ENCODE data around the gene ZNF445. TPM values are rescaled to one million over a fixed set of nuclear protein-coding genes. Genes with fewer than 3 reads are reported as not detected.

Gene ZNF445
- total RNA-seq, 4 donors from 2014 or later: 5.3 to 35.6 (median 19.8) TPM

GRCh38 chr3:44444896-44445691 lies 32.4 kb downstream of the ZNF445 start:
- no peak for DNase-seq
- peaks cover 0 to 4% of the 10 kb centered on the region in 2 donors for H3K9me3 ChIP-seq
- intact Hi-C loops (cut with DNase I; ENCODE audit: low total_unique reads): no loop called here
- H3K36me3 ChIP-seq: peaks cover 0 to 2% of the 10 kb centered on the region in 2 donors
- no peaks in the 10 kb centered on the region for H3K4me1 ChIP-seq
- no peak overlapping the region for H3K27ac ChIP-seq
- no peak overlapping the region for H3K4me3 ChIP-seq
- H3K27me3 ChIP-seq: no peaks in the 10 kb centered on the region
- TF ChIP-seq POLR2A (IDR thresholded peaks at IDR 0.05): no peak
- no peak for TF ChIP-seq CTCF (IDR thresholded peaks at IDR 0.05)

- H3K9me3 ChIP-seq: peaks cover 0 to 4% of the 10 kb centered on the region in 2 donors
- peaks cover 0 to 2% of the 10 kb centered on the region in 2 donors for H3K4me1 ChIP-seq
- no peak for TF ChIP-seq POLR2A (IDR thresholded peaks at IDR 0.05)
- no peak for TF ChIP-seq CTCF (IDR thresholded peaks at IDR 0.05)
- H3K27me3 ChIP-seq: no peaks in the 10 kb centered on the region
- no peak for DNase-seq
- H3K36me3 ChIP-seq: peaks cover 0 to 2% of the 10 kb centered on the region in 2 donors
- intact Hi-C loops (cut with DNase I; ENCODE audit: low total_unique reads): no loop called here
- H3K27ac ChIP-seq: no peak overlapping the region
- H3K4me3 ChIP-seq: no peak overlapping the region
Observed at GRCh38 chr3:44444437-44444836, 33.0 kb downstream of the ZNF445 start.

- Histone ChIP-seq H3K27ac (no peak overlapping the region), H3K36me3 (no peaks in the 10 kb centered on the region)
- TF ChIP-seq CTCF (IDR thresholded peaks at IDR 0.05) (no peak), POLR2A (IDR thresholded peaks at IDR 0.05) (no peak)
Observed at GRCh38 chr3:44442596-44443309, 34.7 kb downstream of the ZNF445 start.

GRCh38 chr3:44439499-44440295 lies 37.8 kb downstream of the ZNF445 start:
- Histone ChIP-seq H3K27ac (peak overlapping the region; percentile 75 to 85), H3K4me3 (no peak overlapping the region), H3K27me3 (no peaks in the 10 kb centered on the region), H3K4me1 (peaks cover 0 to 3% of the 10 kb centered on the region in 2 donors), H3K9me3 (no peaks in the 10 kb centered on the region), H3K36me3 (no peaks in the 10 kb centered on the region)
- intact Hi-C loops (cut with DNase I; ENCODE audit: low total_unique reads): no loop called here
- no peak for TF ChIP-seq POLR2A (IDR thresholded peaks at IDR 0.05)
- TF ChIP-seq CTCF (IDR thresholded peaks at IDR 0.05): no peak
- peak; percentile 59 to 72 for DNase-seq

More at GRCh38 chr3:44442596-44443309, 34.7 kb downstream of the ZNF445 start:
- peaks cover 0 to 3% of the 10 kb centered on the region in 2 donors for H3K4me1 ChIP-seq
- DNase-seq: no peak
- intact Hi-C loops (cut with DNase I; ENCODE audit: low total_unique reads): no loop called here
- no peak overlapping the region for H3K4me3 ChIP-seq
- H3K9me3 ChIP-seq: no peaks in the 10 kb centered on the region
- H3K27me3 ChIP-seq: no peaks in the 10 kb centered on the region

Measured in uterus (tissue), 4 donors.